ENCODE data around the gene CFAP46.
"Not testable (repeated sequence)": the region's sequence is repeated elsewhere in the genome, so short reads cannot be mapped to it uniquely, and the experiment has no call there.

CFAP46 gene

GRCh38 chr10:132901351-132901750 is 41.0 kb downstream of the CFAP46 start:
- H3K27ac ChIP-seq (ENCODE audit: low read length) = no peak overlapping the region

GRCh38 chr10:132900211-132900756 is 42.1 kb downstream of the CFAP46 start:
- Histone ChIP-seq H3K4me1 (ENCODE audit: control insufficient read depth, insufficient read depth, low read length) (no peaks in the 10 kb centered on the region), H3K4me3 (ENCODE audit: low read length in 2 of 2) (no peak overlapping the region), H3K27ac (ENCODE audit: low read length) (no peak overlapping the region), H3K9ac (ENCODE audit: low read length in 2 of 2) (no peak overlapping the region), H3K9me3 (ENCODE audit: control insufficient read depth in 2 of 2, low read length in 2 of 2) (peaks cover under 1 to 6% of the 10 kb centered on the region in 2 donors), H3K36me3 (ENCODE audit: control insufficient read depth in 2 of 2, insufficient read depth in 2 of 2, low read length in 2 of 2) (no peaks in the 10 kb centered on the region), H3K27me3 (ENCODE audit: control insufficient read depth in 1 of 2, insufficient read depth in 2 of 2, low read length in 2 of 2) (no peaks in the 10 kb centered on the region)

More at GRCh38 chr10:132901351-132901750, 41.0 kb downstream of the CFAP46 start:
- Histone ChIP-seq H3K4me3 (ENCODE audit: low read length in 2 of 2) (no peak overlapping the region), H3K27me3 (ENCODE audit: control insufficient read depth in 1 of 2, insufficient read depth in 2 of 2, low read length in 2 of 2) (no peaks in the 10 kb centered on the region), H3K9ac (ENCODE audit: low read length in 2 of 2) (no peak overlapping the region), H3K4me1 (ENCODE audit: control insufficient read depth, insufficient read depth, low read length) (no peaks in the 10 kb centered on the region), H3K36me3 (ENCODE audit: control insufficient read depth in 2 of 2, insufficient read depth in 2 of 2, low read length in 2 of 2) (no peaks in the 10 kb centered on the region), H3K9me3 (ENCODE audit: control insufficient read depth in 2 of 2, low read length in 2 of 2) (peaks cover 3 to 12% of the 10 kb centered on the region in 2 donors)

- Histone ChIP-seq H3K36me3 (ENCODE audit: control insufficient read depth in 2 of 2, insufficient read depth in 2 of 2, low read length in 2 of 2) (no peaks in the 10 kb centered on the region), H3K27me3 (ENCODE audit: control insufficient read depth in 1 of 2, insufficient read depth in 2 of 2, low read length in 2 of 2) (no peaks in the 10 kb centered on the region), H3K27ac (ENCODE audit: low read length) (no peak overlapping the region), H3K9me3 (ENCODE audit: control insufficient read depth in 2 of 2, low read length in 2 of 2) (peaks cover 0 to 6% of the 10 kb centered on the region in 2 donors), H3K4me3 (ENCODE audit: low read length in 2 of 2) (no peak overlapping the region), H3K4me1 (ENCODE audit: control insufficient read depth, insufficient read depth, low read length) (no peaks in the 10 kb centered on the region), H3K9ac (ENCODE audit: low read length in 2 of 2) (no peak overlapping the region)
These were observed 42.7 kb downstream of the CFAP46 start for GRCh38 chr10:132899751-132900065.

- no peak overlapping the region for H3K9ac ChIP-seq (ENCODE audit: low read length in 2 of 2)
- no peak overlapping the region for H3K4me3 ChIP-seq (ENCODE audit: low read length in 2 of 2)
- H3K4me1 ChIP-seq (ENCODE audit: control insufficient read depth, insufficient read depth, low read length) = no peaks in the 10 kb centered on the region
- peaks cover 0 to 6% of the 10 kb centered on the region in 2 donors for H3K9me3 ChIP-seq (ENCODE audit: control insufficient read depth in 2 of 2, low read length in 2 of 2)
- no peaks in the 10 kb centered on the region for H3K36me3 ChIP-seq (ENCODE audit: control insufficient read depth in 2 of 2, insufficient read depth in 2 of 2, low read length in 2 of 2)
- no peaks in the 10 kb centered on the region for H3K27me3 ChIP-seq (ENCODE audit: control insufficient read depth in 1 of 2, insufficient read depth in 2 of 2, low read length in 2 of 2)
- H3K27ac ChIP-seq (ENCODE audit: low read length) = no peak overlapping the region
These were observed 43.2 kb downstream of the CFAP46 start for GRCh38 chr10:132899054-132899750.

GRCh38 chr10:132898391-132899053 is 43.8 kb downstream of the CFAP46 start:
- Histone ChIP-seq H3K27me3 (ENCODE audit: control insufficient read depth in 1 of 2, insufficient read depth in 2 of 2, low read length in 2 of 2) (no peaks in the 10 kb centered on the region), H3K4me1 (ENCODE audit: control insufficient read depth, insufficient read depth, low read length) (no peaks in the 10 kb centered on the region), H3K9me3 (ENCODE audit: control insufficient read depth in 2 of 2, low read length in 2 of 2) (peaks cover 0 to 6% of the 10 kb centered on the region in 2 donors), H3K27ac (ENCODE audit: low read length) (no peak overlapping the region), H3K9ac (ENCODE audit: low read length in 2 of 2) (no peak overlapping the region), H3K4me3 (ENCODE audit: low read length in 2 of 2) (no peak overlapping the region), H3K36me3 (ENCODE audit: control insufficient read depth in 2 of 2, insufficient read depth in 2 of 2, low read length in 2 of 2) (no peaks in the 10 kb centered on the region)

GRCh38 chr10:132897516-132898381 is 44.6 kb downstream of the CFAP46 start:
- H3K4me3 ChIP-seq (ENCODE audit: low read length in 2 of 2) = no peak overlapping the region
- peaks cover 0 to 3% of the 10 kb centered on the region in 2 donors for H3K27me3 ChIP-seq (ENCODE audit: control insufficient read depth in 1 of 2, insufficient read depth in 2 of 2, low read length in 2 of 2)
- peaks cover 0 to 6% of the 10 kb centered on the region in 2 donors for H3K9me3 ChIP-seq (ENCODE audit: control insufficient read depth in 2 of 2, low read length in 2 of 2)
- H3K9ac ChIP-seq (ENCODE audit: low read length in 2 of 2) = no peak overlapping the region
- no peaks in the 10 kb centered on the region for H3K36me3 ChIP-seq (ENCODE audit: control insufficient read depth in 2 of 2, insufficient read depth in 2 of 2, low read length in 2 of 2)
- no peak overlapping the region for H3K27ac ChIP-seq (ENCODE audit: low read length)
- H3K4me1 ChIP-seq (ENCODE audit: control insufficient read depth, insufficient read depth, low read length) = no peaks in the 10 kb centered on the region

GRCh38 chr10:132893786-132894185 is 48.6 kb downstream of the CFAP46 start:
- peaks cover 15% of the 10 kb centered on the region for H3K4me1 ChIP-seq (ENCODE audit: control insufficient read depth, insufficient read depth, low read length)
- not testable (repeated sequence) for H3K27ac ChIP-seq (ENCODE audit: low read length); H3K9me3 ChIP-seq (ENCODE audit: control insufficient read depth in 2 of 2, low read length in 2 of 2); H3K9ac ChIP-seq (ENCODE audit: low read length in 2 of 2); H3K27me3 ChIP-seq (ENCODE audit: control insufficient read depth in 1 of 2, insufficient read depth in 2 of 2, low read length in 2 of 2); H3K36me3 ChIP-seq (ENCODE audit: control insufficient read depth in 2 of 2, insufficient read depth in 2 of 2, low read length in 2 of 2); H3K4me3 ChIP-seq (ENCODE audit: low read length in 2 of 2)

GRCh38 chr10:132893090-132893489 is 49.3 kb downstream of the CFAP46 start:
- Histone ChIP-seq H3K36me3 (ENCODE audit: control insufficient read depth in 2 of 2, insufficient read depth in 2 of 2, low read length in 2 of 2) (no peaks in the 10 kb centered on the region), H3K4me1 (ENCODE audit: control insufficient read depth, insufficient read depth, low read length) (peaks cover 15% of the 10 kb centered on the region), H3K9ac (ENCODE audit: low read length in 2 of 2) (no peak overlapping the region), H3K9me3 (ENCODE audit: control insufficient read depth in 2 of 2, low read length in 2 of 2) (no peaks in the 10 kb centered on the region), H3K27me3 (ENCODE audit: control insufficient read depth in 1 of 2, insufficient read depth in 2 of 2, low read length in 2 of 2) (peaks cover 0 to 3% of the 10 kb centered on the region in 2 donors), H3K27ac (ENCODE audit: low read length) (no peak overlapping the region), H3K4me3 (ENCODE audit: low read length in 2 of 2) (no peak overlapping the region)

GRCh38 chr10:132892004-132892403 is 50.4 kb downstream of the CFAP46 start:
- Histone ChIP-seq H3K9me3 (ENCODE audit: control insufficient read depth in 2 of 2, low read length in 2 of 2) (no peaks in the 10 kb centered on the region), H3K9ac (ENCODE audit: low read length in 2 of 2) (no peak overlapping the region), H3K4me1 (ENCODE audit: control insufficient read depth, insufficient read depth, low read length) (peaks cover 15% of the 10 kb centered on the region), H3K36me3 (ENCODE audit: control insufficient read depth in 2 of 2, insufficient read depth in 2 of 2, low read length in 2 of 2) (no peaks in the 10 kb centered on the region), H3K4me3 (ENCODE audit: low read length in 2 of 2) (peak overlapping the region in 1 of 2 donors; percentile 52), H3K27me3 (ENCODE audit: control insufficient read depth in 1 of 2, insufficient read depth in 2 of 2, low read length in 2 of 2) (peaks cover 0 to 3% of the 10 kb centered on the region in 2 donors), H3K27ac (ENCODE audit: low read length) (peak overlapping the region; percentile 18)

- Histone ChIP-seq H3K27ac (ENCODE audit: low read length) (no peak overlapping the region), H3K27me3 (ENCODE audit: control insufficient read depth in 1 of 2, insufficient read depth in 2 of 2, low read length in 2 of 2) (peaks cover 0 to 3% of the 10 kb centered on the region in 2 donors), H3K9me3 (ENCODE audit: control insufficient read depth in 2 of 2, low read length in 2 of 2) (no peaks in the 10 kb centered on the region), H3K4me3 (ENCODE audit: low read length in 2 of 2) (no peak overlapping the region), H3K36me3 (ENCODE audit: control insufficient read depth in 2 of 2, insufficient read depth in 2 of 2, low read length in 2 of 2) (no peaks in the 10 kb centered on the region), H3K4me1 (ENCODE audit: control insufficient read depth, insufficient read depth, low read length) (peaks cover 15% of the 10 kb centered on the region), H3K9ac (ENCODE audit: low read length in 2 of 2) (no peak overlapping the region)
These were observed 51.0 kb downstream of the CFAP46 start for GRCh38 chr10:132891368-132891767.
